Measurements from ENCODE around the gene EPHA10.
A peak's percentile ranks its signal among the peaks of the same experiment; 100 is the strongest.

Gene EPHA10

GRCh38 chr1:37692078-37692833 is 72.7 kb downstream of the EPHA10 start, which contains the start of gene CDCA8:
Gene CDCA8 (plus strand): TSS chr1:37692516. CDS start chr1:37692691, 175 bp downstream.
- H3K4me3 ChIP-seq (replicated peaks; ENCODE audit: insufficient read depth, low read length): peak within 1 kb of the TSS; percentile 98
- H3K27me3 ChIP-seq (ENCODE audit: insufficient read depth, poor library complexity, severe bottlenecking): no peaks in the 10 kb centered on the region
- H3K27ac ChIP-seq (replicated peaks): peak within 1 kb of the TSS; percentile 87
- DNase-seq (ENCODE audit: low read depth in 1 of 2, low spot score in 1 of 2): peak; percentile 94 to 99
- peak; percentile 77 for TF ChIP-seq POLR2AphosphoS5 (IDR thresholded peaks at IDR 0.05; ENCODE audit: low read depth)
- TF ChIP-seq SPI1 (IDR thresholded peaks at IDR 0.05; ENCODE audit: borderline replicate concordance, low read depth): peak; percentile 24; the same call in 1 of the 2 replicates
- TF ChIP-seq CTCF (IDR thresholded peaks at IDR 0.05; ENCODE audit: insufficient read depth, low read length): peak; percentile 70
- no peak for TF ChIP-seq REST (IDR thresholded peaks at IDR 0.05; ENCODE audit: insufficient replicate concordance, low read depth)
- TF ChIP-seq GABPA (IDR thresholded peaks at IDR 0.05; ENCODE audit: low read depth): peak; percentile 47; the same call in 1 of the 2 replicates

DNA sequence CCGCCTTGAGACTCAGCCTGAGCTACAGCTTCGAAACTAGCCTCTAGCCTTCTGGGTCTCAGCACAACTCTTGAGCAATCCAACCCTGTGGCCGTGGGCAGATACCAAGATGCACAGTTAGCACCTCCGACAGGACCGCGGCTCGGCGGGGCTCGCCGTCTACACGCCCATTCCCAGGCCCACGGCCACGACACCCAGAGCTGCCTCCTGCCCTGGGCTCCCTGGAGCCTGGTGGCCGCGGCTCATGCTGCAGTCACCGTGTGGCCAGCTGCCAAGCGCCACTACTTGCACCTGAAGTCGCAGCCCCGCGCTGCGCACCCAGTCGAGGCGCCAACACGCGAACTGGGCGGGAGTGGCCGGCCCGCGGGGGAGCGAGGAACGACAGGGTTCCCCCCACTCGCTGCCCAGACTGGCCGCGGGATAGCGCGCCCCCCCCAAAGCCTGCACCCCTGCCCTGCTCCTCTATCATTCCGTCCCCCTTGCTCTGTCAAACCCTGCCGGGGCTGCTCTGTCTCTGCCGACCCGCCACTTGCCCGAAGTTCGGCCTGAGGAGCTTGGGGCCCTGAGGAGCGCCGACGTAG is 73.3 kb downstream of the EPHA10 start:
- DNase-seq (ENCODE audit: low read depth in 1 of 2, low spot score in 1 of 2): peak; percentile 46 to 48
- Histone ChIP-seq H3K27ac (replicated peaks) (peak overlapping the region; percentile 80), H3K4me3 (replicated peaks; ENCODE audit: insufficient read depth, low read length) (peak overlapping the region; percentile 98), H3K27me3 (ENCODE audit: insufficient read depth, poor library complexity, severe bottlenecking) (no peaks in the 10 kb centered on the region)
- no peak for TF ChIP-seq SPI1 (IDR thresholded peaks at IDR 0.05; ENCODE audit: borderline replicate concordance, low read depth)
- TF ChIP-seq REST (IDR thresholded peaks at IDR 0.05; ENCODE audit: insufficient replicate concordance, low read depth): no peak
- no peak for TF ChIP-seq CTCF (IDR thresholded peaks at IDR 0.05; ENCODE audit: insufficient read depth, low read length)
- TF ChIP-seq GABPA (IDR thresholded peaks at IDR 0.05; ENCODE audit: low read depth): no peak
- TF ChIP-seq POLR2AphosphoS5 (IDR thresholded peaks at IDR 0.05; ENCODE audit: low read depth): no peak; the same call in 1 of the 2 replicates

DNA sequence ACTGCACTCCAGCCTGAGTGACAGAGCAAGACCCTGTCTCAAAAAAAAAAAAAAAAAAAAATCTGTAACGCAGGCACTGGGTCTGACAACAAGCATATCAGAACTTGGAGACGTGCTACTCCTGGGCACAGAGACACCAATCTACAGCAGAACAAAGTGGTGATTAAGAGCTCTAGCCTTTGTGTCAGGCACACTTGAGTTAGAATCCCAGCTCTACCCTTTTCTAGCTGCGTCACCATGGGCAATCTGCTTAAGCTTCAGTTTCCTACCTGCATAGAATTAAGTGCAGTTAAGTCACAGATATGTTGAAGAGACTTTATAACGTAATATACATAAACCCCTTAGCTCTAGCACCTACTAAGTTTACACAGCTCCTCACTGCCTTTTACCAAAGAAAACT is 76.0 kb downstream of the EPHA10 start:
- no peak for DNase-seq (ENCODE audit: low read depth in 1 of 2, low spot score in 1 of 2)
- H3K27ac ChIP-seq (replicated peaks): peak overlapping the region; percentile 65

More for the DNA sequence above, 76.0 kb downstream of the EPHA10 start:
- Histone ChIP-seq H3K27me3 (ENCODE audit: insufficient read depth, poor library complexity, severe bottlenecking) (no peaks in the 10 kb centered on the region), H3K4me3 (replicated peaks; ENCODE audit: insufficient read depth, low read length) (peak overlapping the region; percentile 50)
- TF ChIP-seq REST (IDR thresholded peaks at IDR 0.05; ENCODE audit: insufficient replicate concordance, low read depth): no peak
- TF ChIP-seq CTCF (IDR thresholded peaks at IDR 0.05; ENCODE audit: insufficient read depth, low read length): no peak
- no peak for TF ChIP-seq POLR2AphosphoS5 (IDR thresholded peaks at IDR 0.05; ENCODE audit: low read depth)
